HEK293 (cell line): ENCODE measurements around the gene SOX11.

Experiments used
- CTCF ChIA-PET: fragments of 350-600 bp; formaldehyde crosslinking; extraction: SDS; loops from one replicate; lab custom pipeline; 2021; ENCODE audit warnings: antibody characterized with exemption; lab: Yijun Ruan, JAX
- POLR2A ChIA-PET: fragments of 300-600 bp; formaldehyde crosslinking; extraction: SDS; loops from one replicate; lab custom pipeline; 2020; ENCODE audit warnings: antibody characterized with exemption, inconsistent platforms; lab: Yijun Ruan, JAX
- H3K27ac ChIP-seq: fragments of 200-500 bp; sonication (Bioruptor generic); 2 replicates; pipeline ENCODE4 v1.5.1; 2014; ENCODE audit warnings: low read depth, low read length, control low read depth, inconsistent platforms; ENCODE audit errors: extremely low read depth
- H3K36me3 ChIP-seq, 2 experiments: fragments of 200-500 bp in 1 of 2; sonication (Bioruptor generic) in 1 of 2; 1 replicate in 1 of 2; 2 replicates in 1 of 2; pipeline ENCODE4 v1.5.1; 2014 to 2017; ENCODE audit warnings: inconsistent platforms in 2 of 2, low read length in 2 of 2; ENCODE audit not compliant: control insufficient read depth in 2 of 2, insufficient read depth in 1 of 2
- H3K4me1 ChIP-seq: fragments of 200-500 bp; sonication (Bioruptor generic); 2 replicates; pipeline ENCODE4 v1.5.1; 2014; ENCODE audit warnings: mild to moderate bottlenecking, low read length, inconsistent platforms; ENCODE audit not compliant: control insufficient read depth, insufficient read depth
- H3K4me3 ChIP-seq: 2 replicates; pipeline ENCODE4 v1.5.1; 2011; ENCODE audit warnings: low read depth, mild to moderate bottlenecking, control low read depth, low read length, moderate library complexity
- H3K9me3 ChIP-seq: fragments of 200-500 bp; sonication (Bioruptor generic); 2 replicates; pipeline ENCODE4 v1.5.1; 2014; ENCODE audit warnings: low read depth, low read length, inconsistent platforms; ENCODE audit not compliant: control insufficient read depth, insufficient read depth
- HOXD13 ChIP-seq: sonication (generic); formaldehyde crosslinking; IDR thresholded peaks from 2 replicates; pipeline ENCODE4 v1.8.0; 2022; ENCODE audit warnings: missing genetic modification reagents, borderline replicate concordance
- KLF16 ChIP-seq: fragments of 450-650 bp; formaldehyde crosslinking; IDR thresholded peaks from 2 replicates; pipeline ENCODE4 v1.5.1; 2017; ENCODE audit warnings: missing biosample characterization, missing genetic modification characterization
- KLF9 ChIP-seq: fragments of 450-650 bp; formaldehyde crosslinking; IDR thresholded peaks from 2 replicates; pipeline ENCODE4 v1.5.1; 2016; ENCODE audit warnings: missing biosample characterization, missing genetic modification characterization, low read depth
- OSR2 ChIP-seq: fragments of 450-650 bp; formaldehyde crosslinking; IDR thresholded peaks from 2 replicates; pipeline ENCODE4 v1.5.1; 2016; ENCODE audit warnings: missing biosample characterization, missing genetic modification characterization
- REPIN1 ChIP-seq: fragments of 450-650 bp; formaldehyde crosslinking; IDR thresholded peaks from 2 replicates; pipeline ENCODE4 v1.5.1; 2017; ENCODE audit warnings: missing biosample characterization, missing genetic modification characterization, low read depth
- SETDB1 ChIP-seq: IDR thresholded peaks from one replicate; pipeline ENCODE4 v1.6.1; 2017; ENCODE audit warnings: mild to moderate bottlenecking, low read length, moderate library complexity, mixed read lengths; ENCODE audit not compliant: insufficient read length
- ZFP37 ChIP-seq: fragments of 450-650 bp; formaldehyde crosslinking; IDR thresholded peaks from 2 replicates; pipeline ENCODE4 v1.5.1; 2016; ENCODE audit warnings: missing biosample characterization, missing genetic modification characterization
- ZFP69B ChIP-seq: fragments of 450-650 bp; formaldehyde crosslinking; IDR thresholded peaks from 2 replicates; pipeline ENCODE4 v1.5.1; 2016; ENCODE audit warnings: missing biosample characterization, missing genetic modification characterization
- ZNF169 ChIP-seq: fragments of 450-650 bp; formaldehyde crosslinking; IDR thresholded peaks from 2 replicates; pipeline ENCODE4 v1.5.1; 2016; ENCODE audit warnings: missing biosample characterization, missing genetic modification characterization
- ZNF19 ChIP-seq: fragments of 450-650 bp; formaldehyde crosslinking; IDR thresholded peaks from 2 replicates; pipeline ENCODE4; 2016; ENCODE audit warnings: missing biosample characterization, missing genetic modification characterization, low read depth
- ZNF426 ChIP-seq: fragments of 450-650 bp; formaldehyde crosslinking; IDR thresholded peaks from 2 replicates; pipeline ENCODE4 v1.5.1; 2017; ENCODE audit warnings: missing biosample characterization, missing genetic modification characterization, mild to moderate bottlenecking, inconsistent platforms, moderate library complexity
- ZNF48 ChIP-seq: fragments of 450-650 bp; formaldehyde crosslinking; IDR thresholded peaks from 2 replicates; pipeline ENCODE4 v1.5.1; 2016; ENCODE audit warnings: missing biosample characterization, missing genetic modification characterization
- ZNF521 ChIP-seq: fragments of 450-650 bp; formaldehyde crosslinking; IDR thresholded peaks from 2 replicates; pipeline ENCODE4 v1.5.1; 2017; ENCODE audit warnings: missing biosample characterization, mild to moderate bottlenecking, missing genetic modification characterization
- ZNF626 ChIP-seq: fragments of 450-650 bp; sonication (Bioruptor Pico); formaldehyde crosslinking; IDR thresholded peaks from 2 replicates; pipeline ENCODE4 v1.5.1; 2018; ENCODE audit warnings: missing biosample characterization, missing genetic modification characterization, inconsistent platforms
- ZNF776 ChIP-seq: fragments of 450-650 bp; formaldehyde crosslinking; IDR thresholded peaks from 2 replicates; pipeline ENCODE4 v1.5.0; 2017; ENCODE audit warnings: missing biosample characterization, missing genetic modification characterization, borderline replicate concordance
- ZNF791 ChIP-seq: fragments of 450-650 bp; formaldehyde crosslinking; IDR thresholded peaks from 2 replicates; pipeline ENCODE4 v1.5.1; 2016; ENCODE audit warnings: missing biosample characterization, missing genetic modification characterization
- TF ChIP-seq, protein P1 (sequence below): fragments of 450-650 bp; formaldehyde crosslinking; IDR thresholded peaks from 2 replicates; pipeline ENCODE4 v1.5.1; 2016; ENCODE audit warnings: missing biosample characterization, missing genetic modification characterization, borderline replicate concordance
- TF ChIP-seq, protein P2 (sequence below): fragments of 450-650 bp; formaldehyde crosslinking; IDR thresholded peaks from 2 replicates; pipeline ENCODE4 v1.5.1; 2016; ENCODE audit warnings: missing biosample characterization, missing genetic modification characterization

Gene SOX11

GRCh38 chr2:5736050-5736449 lies 43.9 kb downstream of the SOX11 start:
- Histone ChIP-seq H3K36me3 (no peaks in the 10 kb centered on the region), H3K4me3 (no peak overlapping the region), H3K9me3 (no peaks in the 10 kb centered on the region), H3K4me1 (no peaks in the 10 kb centered on the region), H3K27ac (no peak overlapping the region)
- ChIA-PET CTCF (no interaction called here), POLR2A (no interaction called here)
- no peak for TF ChIP-seq KLF9 (tag by site-specific recombination)
- TF ChIP-seq ZNF521 (tag by site-specific recombination) = no peak
- TF ChIP-seq, protein P1, sequence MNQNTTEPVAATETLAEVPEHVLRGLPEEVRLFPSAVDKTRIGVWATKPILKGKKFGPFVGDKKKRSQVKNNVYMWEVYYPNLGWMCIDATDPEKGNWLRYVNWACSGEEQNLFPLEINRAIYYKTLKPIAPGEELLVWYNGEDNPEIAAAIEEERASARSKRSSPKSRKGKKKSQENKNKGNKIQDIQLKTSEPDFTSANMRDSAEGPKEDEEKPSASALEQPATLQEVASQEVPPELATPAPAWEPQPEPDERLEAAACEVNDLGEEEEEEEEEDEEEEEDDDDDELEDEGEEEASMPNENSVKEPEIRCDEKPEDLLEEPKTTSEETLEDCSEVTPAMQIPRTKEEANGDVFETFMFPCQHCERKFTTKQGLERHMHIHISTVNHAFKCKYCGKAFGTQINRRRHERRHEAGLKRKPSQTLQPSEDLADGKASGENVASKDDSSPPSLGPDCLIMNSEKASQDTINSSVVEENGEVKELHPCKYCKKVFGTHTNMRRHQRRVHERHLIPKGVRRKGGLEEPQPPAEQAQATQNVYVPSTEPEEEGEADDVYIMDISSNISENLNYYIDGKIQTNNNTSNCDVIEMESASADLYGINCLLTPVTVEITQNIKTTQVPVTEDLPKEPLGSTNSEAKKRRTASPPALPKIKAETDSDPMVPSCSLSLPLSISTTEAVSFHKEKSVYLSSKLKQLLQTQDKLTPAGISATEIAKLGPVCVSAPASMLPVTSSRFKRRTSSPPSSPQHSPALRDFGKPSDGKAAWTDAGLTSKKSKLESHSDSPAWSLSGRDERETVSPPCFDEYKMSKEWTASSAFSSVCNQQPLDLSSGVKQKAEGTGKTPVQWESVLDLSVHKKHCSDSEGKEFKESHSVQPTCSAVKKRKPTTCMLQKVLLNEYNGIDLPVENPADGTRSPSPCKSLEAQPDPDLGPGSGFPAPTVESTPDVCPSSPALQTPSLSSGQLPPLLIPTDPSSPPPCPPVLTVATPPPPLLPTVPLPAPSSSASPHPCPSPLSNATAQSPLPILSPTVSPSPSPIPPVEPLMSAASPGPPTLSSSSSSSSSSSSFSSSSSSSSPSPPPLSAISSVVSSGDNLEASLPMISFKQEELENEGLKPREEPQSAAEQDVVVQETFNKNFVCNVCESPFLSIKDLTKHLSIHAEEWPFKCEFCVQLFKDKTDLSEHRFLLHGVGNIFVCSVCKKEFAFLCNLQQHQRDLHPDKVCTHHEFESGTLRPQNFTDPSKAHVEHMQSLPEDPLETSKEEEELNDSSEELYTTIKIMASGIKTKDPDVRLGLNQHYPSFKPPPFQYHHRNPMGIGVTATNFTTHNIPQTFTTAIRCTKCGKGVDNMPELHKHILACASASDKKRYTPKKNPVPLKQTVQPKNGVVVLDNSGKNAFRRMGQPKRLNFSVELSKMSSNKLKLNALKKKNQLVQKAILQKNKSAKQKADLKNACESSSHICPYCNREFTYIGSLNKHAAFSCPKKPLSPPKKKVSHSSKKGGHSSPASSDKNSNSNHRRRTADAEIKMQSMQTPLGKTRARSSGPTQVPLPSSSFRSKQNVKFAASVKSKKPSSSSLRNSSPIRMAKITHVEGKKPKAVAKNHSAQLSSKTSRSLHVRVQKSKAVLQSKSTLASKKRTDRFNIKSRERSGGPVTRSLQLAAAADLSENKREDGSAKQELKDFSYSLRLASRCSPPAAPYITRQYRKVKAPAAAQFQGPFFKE (tag by site-specific recombination) = no peak
- no peak for TF ChIP-seq ZNF426 (tag by site-specific recombination)
- TF ChIP-seq KLF16 = no peak
- TF ChIP-seq SETDB1 = no peak

DNA sequence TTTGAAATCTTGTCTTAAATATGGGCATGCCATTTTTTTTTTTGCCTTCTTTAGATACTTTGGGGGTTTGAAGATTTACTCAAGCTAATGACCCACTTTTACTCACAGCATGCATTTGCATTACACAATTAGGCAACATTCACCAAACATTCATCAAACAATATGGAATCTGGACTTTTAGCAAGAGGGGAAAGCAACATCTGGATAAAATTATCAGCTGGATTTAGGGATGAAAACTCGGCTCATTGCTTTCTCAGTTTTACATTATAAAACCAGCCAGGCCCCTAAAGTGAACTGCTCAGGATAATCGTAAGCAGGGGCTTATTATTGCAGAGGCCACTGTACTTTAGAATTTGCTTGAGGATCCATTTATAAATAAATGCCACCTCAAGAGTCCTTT lies 44.7 kb downstream of the SOX11 start:
- ChIA-PET CTCF (interaction anchor here (0.7 kb wide), 1 partner anchor 24 kb away, joined by 3 read pairs; no protein-coding TSS in a partner anchor), POLR2A (no interaction called here)
- H3K9me3 ChIP-seq = no peaks in the 10 kb centered on the region
- H3K36me3 ChIP-seq = no peaks in the 10 kb centered on the region
- no peaks in the 10 kb centered on the region for H3K4me1 ChIP-seq
- no peak overlapping the region for H3K4me3 ChIP-seq
- TF ChIP-seq ZNF19 (tag by site-specific recombination) = no peak
- TF ChIP-seq ZNF776 (tag by site-specific recombination) = no peak
- no peak for TF ChIP-seq ZNF626
- TF ChIP-seq ZNF791 = no peak
- TF ChIP-seq ZFP69B (tag by site-specific recombination) = no peak
- TF ChIP-seq, protein P2, sequence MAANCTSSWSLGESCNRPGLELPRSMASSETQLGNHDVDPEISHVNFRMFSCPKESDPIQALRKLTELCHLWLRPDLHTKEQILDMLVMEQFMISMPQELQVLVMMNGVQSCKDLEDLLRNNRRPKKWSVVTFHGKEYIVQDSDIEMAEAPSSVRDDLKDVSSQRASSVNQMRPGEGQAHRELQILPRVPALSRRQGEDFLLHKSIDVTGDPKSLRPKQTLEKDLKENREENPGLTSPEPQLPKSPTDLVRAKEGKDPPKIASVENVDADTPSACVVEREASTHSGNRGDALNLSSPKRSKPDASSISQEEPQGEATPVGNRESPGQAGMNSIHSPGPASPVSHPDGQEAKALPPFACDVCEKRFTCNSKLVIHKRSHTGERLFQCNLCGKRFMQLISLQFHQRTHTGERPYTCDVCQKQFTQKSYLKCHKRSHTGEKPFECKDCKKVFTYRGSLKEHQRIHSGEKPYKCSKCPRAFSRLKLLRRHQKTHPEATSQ (tag by site-specific recombination) = no peak
- no peak for TF ChIP-seq ZFP37 (tag by site-specific recombination)
- TF ChIP-seq OSR2 (tag by site-specific recombination) = no peak
- TF ChIP-seq ZNF169 (tag by site-specific recombination) = no peak
- TF ChIP-seq ZNF48 (tag by site-specific recombination) = no peak
- TF ChIP-seq HOXD13 = no peak
- TF ChIP-seq REPIN1 (tag by site-specific recombination) = no peak
- H3K27ac ChIP-seq = no peak overlapping the region
